ENCODE measurements around the gene FLCN.

Gene FLCN

DNA sequence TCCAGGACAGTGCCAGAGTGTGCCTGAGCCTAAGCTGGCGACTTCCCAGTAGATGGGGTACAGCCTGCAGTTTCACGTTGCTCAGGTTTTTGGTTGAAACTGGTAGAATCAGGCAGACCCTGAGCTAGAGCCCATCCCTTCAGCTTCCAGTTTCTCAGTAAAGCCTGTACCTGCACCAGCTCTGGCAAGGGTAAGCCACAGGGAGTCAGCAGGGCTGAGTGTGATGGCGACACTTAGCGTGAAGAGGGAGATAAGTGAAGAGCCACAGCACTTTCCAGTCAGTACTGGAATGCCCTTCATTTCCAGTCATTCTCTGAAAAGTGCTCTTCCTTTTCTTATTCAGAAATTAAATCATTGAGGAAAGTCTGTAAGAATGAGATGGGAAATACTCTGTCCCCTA is 53.2 kb downstream of the FLCN start:
- DNase-seq: no peak

DNA sequence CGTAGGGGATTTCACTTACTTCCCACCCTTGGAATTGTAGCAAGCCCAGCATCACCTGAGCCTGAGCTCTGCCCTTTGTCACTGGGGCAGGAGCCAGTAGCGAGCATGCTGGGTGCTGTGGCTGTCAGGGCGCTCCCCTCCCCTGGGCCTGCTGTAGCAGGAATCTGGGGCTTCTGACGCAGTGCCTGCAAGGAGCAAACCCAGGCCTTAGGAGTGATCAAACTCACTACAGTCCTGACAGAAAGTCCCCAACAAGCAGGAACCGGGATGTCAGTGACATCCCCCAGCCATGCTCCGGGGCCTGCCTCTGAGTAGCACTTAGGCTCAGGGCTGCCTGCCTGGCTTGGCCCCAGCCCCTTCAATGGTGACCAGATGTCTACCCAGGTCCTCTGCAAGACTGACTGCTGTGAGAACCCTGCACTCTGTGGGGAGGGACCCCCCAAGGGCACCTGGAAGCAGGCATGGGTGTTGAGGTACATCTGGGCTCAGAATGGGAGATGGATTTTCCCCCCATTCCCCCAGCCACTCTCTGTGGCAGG is 54.3 kb downstream of the FLCN start:
- DNase-seq: no peak

DNA sequence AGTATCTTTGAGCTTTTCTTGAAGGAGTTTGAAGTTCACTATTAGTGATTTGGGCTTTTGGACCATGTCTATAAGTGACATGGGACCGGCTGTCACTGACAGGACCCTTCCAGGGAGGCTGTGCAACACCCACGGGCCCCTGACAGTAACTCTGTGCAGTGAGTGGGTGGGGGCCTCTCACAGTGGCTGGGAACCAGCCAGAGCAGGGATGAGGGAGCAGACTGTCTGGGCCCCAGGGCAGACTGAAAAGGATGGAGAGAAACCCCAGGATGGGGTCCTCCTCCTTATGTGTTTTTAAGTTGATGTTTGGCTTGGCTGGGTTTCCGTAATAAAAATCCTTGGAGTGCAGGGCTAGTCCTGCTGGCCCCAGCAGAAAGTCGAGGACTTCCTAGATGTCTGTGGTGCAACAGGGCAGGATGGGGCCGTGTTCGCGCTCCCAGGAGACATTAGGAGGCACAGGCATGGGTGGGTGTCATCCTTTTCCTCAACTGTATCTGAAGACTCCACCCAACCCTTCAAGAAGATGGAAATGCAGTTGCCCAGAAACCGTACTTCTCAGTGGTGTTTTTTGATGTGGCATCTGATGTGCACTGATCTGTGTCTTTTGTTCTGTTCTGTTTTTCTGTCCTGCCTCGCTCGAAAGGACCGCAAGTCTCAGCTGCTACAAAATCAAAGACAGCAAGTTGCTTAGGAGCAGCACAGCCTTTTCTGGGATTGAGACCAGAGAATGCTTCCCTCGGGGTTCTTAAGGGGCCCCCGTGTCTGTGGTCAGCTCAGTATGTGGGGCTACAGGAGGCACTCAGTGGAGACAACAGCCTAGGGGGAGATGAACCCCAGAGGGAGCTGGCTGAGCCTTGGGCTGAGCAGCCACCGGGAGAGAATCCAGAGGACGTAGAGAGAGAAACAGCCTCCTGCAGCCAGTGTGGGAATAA is 55.0 kb downstream of the FLCN start:
- DNase-seq: no peak

DNA sequence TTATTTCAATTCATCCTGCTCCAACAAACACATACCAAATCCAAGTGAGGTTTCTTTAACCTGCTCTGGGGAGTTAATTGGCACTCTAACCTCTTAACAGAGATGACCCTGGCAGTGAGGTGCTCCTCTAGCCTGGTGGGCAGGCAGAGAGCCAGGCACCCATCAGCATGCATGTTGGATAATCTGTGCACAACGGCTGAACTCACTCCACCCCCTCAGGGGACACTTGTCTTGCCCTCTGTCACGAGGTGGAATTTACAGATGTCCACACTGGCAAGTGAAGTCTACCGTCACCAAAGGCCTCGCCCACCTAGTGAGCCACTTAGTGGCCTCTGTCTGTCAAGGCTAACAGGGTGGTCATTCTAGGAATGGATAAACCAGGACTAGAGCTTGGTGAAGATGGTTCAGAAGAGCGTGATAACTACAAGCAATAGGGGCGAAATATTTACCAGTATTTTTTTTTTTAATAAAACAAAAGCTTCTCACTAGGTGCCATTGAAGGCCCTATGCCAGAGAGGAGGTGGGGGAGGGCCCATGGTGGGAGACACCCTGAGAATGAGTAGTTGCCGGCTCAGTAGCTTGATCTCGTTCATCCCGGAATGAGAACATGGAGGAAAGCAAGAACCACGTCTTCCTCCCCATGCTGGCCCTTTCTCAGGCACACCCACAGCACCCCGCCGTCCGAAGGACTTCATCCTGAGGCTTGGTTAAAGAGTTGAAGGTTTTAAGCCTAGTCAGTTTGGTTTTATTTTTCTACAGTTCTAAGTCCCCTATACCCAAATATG is 56.0 kb downstream of the FLCN start:
- DNase-seq: no peak

DNA sequence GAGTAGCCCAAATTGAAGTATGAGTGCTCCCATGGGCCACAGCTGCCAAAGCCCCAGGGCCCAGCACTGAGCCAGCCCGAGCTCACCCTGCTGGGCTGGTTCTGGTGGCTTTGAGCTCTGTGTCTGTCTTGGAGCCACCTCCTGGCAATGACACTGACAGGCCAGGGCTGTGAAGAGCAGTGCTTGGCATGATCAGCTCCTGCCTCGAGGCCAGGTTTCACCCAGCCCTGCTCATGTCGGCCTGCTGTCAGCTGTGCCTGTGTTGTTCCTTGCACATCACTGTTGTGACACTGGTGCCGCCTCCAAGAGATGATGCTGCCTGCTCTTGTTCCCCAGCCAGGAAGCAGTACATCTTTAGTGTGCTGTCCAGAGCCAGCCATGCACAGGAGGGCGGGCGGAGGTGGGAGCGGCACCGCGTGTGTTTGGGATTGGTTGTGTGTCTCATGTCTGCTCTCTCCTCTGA is 56.8 kb downstream of the FLCN start:
- no peak for DNase-seq

GRCh38 chr17:17179371-17179827 is 57.6 kb downstream of the FLCN start:
- no peak for DNase-seq

DNA sequence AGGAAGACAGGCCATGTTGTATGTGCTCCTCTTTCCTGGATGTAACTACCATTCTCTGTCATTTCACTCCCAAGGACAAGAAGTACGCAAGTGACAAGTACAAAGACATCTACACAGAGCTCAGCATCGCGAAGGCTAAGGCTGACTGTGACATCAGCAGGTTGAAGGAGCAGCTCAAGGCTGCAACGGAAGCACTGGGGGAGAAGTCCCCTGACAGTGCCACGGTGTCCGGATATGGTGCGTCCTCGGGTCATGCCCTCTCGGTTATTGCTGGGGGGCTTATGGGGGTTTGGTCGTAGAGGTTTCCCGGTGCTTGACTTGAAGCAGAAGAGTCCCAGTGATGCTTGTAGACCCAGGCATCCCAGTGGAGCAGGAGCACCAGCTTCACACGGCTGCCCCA is 59.8 kb downstream of the FLCN start:
- no peak for DNase-seq

DNA sequence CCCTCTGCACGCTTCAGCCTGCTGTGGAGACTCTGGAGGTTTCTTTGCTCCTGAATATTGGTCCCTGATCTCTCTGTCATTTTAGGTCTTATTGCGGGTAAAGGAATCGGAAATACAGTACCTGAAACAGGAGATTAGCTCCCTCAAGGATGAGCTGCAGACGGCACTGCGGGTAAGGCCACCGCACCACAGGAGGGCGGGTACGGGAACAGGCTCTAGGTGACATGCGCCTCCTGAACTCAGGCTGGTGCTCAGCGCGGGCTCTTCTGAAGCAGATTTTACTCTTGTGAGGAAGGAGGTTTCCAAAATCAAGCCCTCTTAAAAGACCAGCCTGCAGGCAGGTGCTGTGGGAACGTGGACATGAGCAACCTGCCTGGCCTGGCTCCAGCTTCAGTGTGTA is 60.6 kb downstream of the FLCN start:
- no peak for DNase-seq

GRCh38 chr17:17175917-17176316 is 61.1 kb downstream of the FLCN start:
- no peak for DNase-seq

GRCh38 chr17:17175340-17175739 is 61.6 kb downstream of the FLCN start:
- no peak for DNase-seq

GRCh38 chr17:17173921-17174320 is 63.0 kb downstream of the FLCN start:
- no peak for DNase-seq

DNA sequence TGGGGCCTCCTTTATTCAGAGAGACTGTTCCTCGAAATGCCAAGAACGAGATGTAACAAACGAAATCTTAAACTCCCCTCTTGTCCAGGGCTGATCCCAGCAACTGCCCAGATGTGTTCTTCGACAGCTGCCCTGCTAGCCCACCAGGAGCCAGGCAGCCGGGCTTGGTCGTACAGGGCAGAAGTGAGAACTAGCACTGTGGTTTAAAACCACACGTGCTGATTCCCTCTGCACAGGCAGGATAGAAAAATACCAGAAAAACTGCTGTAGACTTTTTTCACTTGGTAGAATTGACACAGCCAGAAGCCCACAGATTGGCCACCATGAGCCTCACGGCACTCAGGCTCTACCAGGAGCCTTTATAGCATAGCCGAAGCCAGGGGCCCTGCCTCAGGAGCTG is 64.0 kb downstream of the FLCN start:
- no peak for DNase-seq

DNA sequence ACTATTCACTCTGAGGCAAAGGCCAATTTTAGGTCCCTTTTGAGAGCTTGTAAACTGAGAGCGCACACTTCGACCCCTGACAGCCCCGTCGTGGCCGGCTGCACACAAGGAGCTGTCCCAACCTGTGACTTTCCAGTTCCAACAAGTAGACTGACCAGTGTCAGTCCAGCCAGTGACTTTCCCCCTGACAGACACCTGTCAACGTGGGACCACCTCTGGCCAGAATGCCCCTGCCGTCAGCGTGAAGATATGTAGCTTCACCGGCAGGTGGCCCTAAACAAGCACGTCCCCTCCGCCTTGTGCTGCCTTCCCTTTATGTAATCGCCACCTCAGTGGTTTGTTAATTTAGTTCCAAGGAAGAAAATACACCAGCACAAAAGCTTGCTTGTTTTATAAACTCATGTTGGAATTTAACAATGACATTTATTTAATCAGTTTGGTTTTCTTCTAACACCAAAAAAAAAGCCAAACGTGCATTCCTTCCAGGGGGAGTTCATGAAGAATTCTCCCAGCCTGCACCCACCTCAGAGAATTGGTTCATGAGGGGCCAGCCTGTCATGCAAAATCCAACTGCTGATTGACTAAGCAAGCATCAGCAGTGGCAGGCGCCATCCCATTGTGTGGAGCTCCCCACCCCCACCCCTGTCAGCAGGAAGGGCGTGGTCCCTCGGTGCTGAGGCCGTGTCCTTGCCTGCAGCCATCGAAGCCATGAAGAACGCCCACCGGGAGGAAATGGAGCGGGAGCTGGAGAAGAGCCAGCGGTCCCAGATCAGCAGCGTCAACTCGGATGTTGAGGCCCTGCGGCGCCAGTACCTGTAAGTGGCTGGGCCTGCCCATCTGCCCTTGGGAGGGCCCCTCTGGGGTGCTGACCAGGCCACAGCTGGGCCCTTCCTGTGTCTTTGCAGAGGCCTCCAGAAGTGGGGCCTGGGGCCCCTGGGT is 64.7 kb downstream of the FLCN start:
- no peak for DNase-seq

- no peak for DNase-seq
Observed at GRCh38 chr17:17171186-17171585, 65.8 kb downstream of the FLCN start.

DNA sequence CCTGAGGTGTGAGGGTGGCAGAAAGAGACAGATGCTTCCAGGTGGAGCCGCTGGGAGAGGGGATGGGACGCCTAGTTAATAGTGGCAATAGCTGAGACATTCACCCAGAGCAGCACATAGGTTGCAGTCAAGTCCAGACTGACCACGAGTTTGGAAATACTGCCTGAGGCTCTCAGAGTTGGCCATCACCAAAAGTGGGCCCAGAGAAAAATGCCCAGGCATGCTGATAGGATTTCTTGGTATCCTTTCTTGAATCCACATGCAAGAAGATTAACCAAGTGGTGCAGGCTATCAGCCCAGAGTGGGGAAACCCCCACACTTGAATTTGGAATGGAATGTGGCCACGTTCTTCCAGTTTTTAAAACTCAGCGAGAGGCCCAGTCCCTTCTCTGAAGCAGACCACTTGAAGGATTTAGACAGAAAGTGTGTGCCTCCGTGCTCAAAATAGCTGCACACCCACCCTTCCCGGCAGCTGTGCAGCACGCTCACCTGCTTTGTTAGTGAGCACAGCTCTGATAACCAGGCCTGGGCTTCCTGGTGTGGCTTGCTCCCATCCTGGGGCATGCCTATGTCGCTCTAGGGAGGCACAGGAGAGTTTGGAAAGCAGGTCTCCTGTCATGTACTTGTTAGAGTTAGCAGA is 66.5 kb downstream of the FLCN start:
- no peak for DNase-seq

GRCh38 chr17:17169396-17169795 is 67.6 kb downstream of the FLCN start:
- DNase-seq: no peak

DNA sequence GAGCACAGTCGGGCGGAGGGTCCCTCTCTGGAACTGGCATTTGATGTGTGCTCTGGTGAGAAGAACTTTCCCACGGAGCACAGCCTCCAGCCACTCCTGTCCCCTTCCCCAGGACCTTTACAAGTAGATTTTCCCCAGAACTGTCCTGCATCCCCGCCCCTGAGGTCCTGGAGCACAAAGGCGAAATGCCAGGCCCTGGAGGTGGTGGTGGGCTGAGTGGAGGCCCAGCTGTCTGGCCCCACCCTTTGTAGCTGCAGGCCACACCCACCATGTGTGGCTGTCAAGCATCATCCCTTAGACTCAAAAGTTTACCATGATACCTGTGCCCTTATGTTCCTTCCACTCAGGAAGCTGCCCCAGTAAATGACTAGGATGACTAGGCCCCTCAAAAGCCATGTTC is 68.6 kb downstream of the FLCN start:
- DNase-seq: no peak

- no peak for DNase-seq
Observed at GRCh38 chr17:17167986-17168385, 69.0 kb downstream of the FLCN start.

DNA sequence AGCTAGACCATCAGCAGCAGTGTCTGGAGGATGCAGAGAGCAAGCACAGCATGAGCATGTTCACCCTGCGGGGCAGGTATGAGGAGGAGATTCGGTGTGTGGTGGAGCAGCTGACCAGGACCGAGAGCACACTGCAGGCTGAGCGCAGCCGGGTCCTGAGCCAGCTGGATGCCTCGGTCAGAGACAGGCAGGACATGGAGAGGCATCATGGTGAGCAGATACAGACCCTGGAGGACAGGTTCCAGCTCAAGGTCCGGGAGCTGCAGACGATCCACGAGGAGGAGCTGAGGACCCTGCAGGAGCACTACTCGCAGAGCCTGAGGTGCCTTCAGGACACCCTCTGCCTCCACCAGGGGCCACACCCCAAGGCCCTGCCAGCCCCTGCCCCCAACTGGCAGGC is 69.6 kb downstream of the FLCN start:
- no peak for DNase-seq

GRCh38 chr17:17166446-17166845 is 70.5 kb downstream of the FLCN start:
- DNase-seq: no peak

DNA sequence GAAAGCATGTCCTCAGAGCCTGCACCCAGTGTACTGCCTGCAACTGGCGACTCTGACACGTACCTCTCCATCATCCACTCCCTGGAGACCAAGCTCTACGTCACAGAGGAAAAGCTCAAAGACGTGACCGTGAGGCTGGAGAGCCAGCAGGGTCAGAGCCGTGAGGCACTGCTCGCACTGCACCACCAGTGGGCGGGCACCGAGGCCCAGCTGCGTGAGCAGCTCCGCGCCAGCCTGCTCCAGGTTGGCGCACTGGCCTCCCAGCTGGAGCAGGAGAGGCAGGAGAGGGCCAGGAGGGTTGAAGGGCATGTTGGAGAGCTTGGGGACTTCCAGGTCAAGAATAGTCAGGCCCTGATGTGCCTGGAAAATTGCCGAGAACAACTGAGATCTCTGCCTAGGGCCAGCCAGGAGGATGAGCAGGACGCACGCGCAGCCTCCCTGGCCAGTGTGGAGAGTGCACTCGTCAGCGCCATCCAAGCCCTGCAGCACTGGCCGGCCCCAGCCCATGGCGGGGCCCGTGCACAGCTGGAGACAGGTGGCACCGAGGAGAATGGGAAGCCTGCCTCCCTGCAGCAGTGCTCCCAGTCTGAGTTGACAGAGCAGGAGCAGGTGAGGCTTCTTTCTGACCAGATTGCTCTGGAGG is 71.2 kb downstream of the FLCN start:
- DNase-seq: no peak

Measured in inflammatory macrophage (primary cell).